HG02943 (cell line): ENCODE measurements around the gene TMEM255B.

ENCODE experiments used
- ATAC-seq: cut with Tn5 transposase; IDR thresholded peaks from one replicate; pipeline ENCODE4 v1.9.1; 2021; ENCODE audit warnings: mild to moderate bottlenecking, low read depth, moderate library complexity; ENCODE audit not compliant: unreplicated experiment

Gene TMEM255B

DNA sequence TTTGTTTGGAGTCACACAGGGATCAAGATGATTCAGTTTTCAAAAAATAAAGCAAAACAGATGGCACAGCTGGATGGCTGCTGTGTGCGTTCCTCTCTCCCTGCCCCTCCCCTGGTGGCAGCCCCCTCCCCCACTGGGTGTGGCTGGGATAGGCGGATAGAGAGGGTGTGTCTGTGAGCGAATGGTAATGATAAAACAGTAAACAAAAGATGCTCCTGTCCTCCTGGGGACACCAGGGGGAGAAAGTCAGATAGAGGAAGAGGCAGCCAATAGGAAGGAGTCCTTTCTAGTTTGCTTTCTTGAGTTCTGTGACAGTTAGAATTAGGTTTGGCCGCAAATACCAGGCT, 6.5 kb downstream of the TMEM255B start:
- no peak for ATAC-seq

GRCh38 chr13:113766035-113766800, 7.2 kb downstream of the TMEM255B start:
- no peak for ATAC-seq

DNA sequence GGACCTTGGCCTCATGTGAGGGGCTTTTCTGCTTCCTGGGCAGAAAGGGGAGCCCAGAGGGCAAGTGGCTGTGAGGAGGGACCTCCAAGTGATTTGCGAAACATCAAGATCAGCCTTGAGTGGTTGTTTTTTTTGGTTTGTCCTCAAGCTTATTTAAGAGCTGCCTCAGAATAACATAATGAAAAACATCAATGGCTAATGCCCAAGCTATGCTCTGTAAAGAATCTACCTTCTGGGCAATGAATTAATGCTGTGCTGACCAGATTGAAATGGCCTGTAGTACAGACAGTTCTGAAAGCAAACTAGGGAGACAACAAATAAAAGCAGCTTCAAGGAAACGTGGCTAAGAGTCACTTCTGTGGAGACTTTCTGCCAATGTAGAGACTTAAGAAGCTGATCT, 8.3 kb downstream of the TMEM255B start:
- ATAC-seq, result no peak

GRCh38 chr13:113768018-113768905, 9.2 kb downstream of the TMEM255B start:
- ATAC-seq, result no peak

- no peak for ATAC-seq
Measured at GRCh38 chr13:113769106-113769505, 10.1 kb downstream of the TMEM255B start.

DNA sequence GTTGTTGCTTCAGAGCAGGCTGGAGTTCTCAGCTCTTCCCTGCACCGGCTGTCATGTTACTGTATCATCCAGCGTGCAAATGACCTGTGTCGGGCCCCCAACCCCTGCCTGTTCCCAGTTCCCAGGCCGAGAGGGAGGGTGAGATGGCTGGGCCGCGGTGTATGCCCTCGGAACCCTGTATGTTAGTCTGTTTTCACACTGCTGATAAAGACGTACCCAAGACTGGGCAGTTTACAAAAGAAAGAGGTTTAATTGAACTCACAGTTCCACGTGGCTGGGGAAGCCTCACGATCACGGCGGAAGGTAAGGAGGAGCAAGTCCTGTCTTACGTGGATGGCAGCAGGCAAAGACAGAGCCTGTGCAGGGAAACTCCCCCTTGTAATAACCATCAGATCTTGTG, 10.9 kb downstream of the TMEM255B start:
- ATAC-seq, result no peak

- ATAC-seq, result no peak
Measured at GRCh38 chr13:113770441-113770840, 11.4 kb downstream of the TMEM255B start.

- no peak for ATAC-seq
Measured at GRCh38 chr13:113770937-113771336, 11.9 kb downstream of the TMEM255B start.

- ATAC-seq, result no peak
Measured at GRCh38 chr13:113771709-113772331, 12.8 kb downstream of the TMEM255B start.

DNA sequence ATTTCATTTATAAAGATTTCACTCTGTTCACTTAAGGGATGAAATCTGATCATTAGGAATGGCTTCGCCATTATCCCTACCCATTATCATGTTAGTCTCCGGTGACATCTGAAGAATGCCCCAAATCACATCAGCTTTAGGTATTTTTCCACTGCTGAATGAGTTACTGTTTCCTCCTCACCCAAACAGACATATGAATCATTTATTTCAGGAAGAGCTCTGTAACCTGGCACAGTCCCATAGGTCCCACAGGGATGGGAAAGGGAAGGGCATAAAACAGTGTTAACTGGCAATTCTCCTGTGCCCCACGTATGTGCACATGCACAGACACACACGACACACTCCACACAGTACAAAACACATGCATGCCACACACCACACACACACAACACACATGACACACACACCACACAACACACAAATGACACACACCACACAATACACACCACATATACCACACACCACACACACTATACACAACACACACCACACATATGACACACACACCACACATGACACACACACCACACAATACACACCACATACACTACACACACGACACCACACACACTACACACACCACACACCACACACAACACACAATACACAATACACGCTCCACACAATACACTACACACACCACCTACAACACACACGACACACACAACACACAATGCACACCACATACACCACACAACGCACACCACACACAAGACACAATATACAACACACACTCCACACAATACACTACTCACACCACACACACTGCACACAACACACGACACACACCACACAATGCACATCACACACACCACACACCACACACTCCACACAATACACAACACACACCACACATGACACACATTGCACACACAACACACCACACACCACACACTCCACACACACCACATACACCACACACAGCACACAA, 15.4 kb downstream of the TMEM255B start:
- ATAC-seq, result no peak

- ATAC-seq, result no peak
Measured at GRCh38 chr13:113775451-113776145, 16.6 kb downstream of the TMEM255B start.

DNA sequence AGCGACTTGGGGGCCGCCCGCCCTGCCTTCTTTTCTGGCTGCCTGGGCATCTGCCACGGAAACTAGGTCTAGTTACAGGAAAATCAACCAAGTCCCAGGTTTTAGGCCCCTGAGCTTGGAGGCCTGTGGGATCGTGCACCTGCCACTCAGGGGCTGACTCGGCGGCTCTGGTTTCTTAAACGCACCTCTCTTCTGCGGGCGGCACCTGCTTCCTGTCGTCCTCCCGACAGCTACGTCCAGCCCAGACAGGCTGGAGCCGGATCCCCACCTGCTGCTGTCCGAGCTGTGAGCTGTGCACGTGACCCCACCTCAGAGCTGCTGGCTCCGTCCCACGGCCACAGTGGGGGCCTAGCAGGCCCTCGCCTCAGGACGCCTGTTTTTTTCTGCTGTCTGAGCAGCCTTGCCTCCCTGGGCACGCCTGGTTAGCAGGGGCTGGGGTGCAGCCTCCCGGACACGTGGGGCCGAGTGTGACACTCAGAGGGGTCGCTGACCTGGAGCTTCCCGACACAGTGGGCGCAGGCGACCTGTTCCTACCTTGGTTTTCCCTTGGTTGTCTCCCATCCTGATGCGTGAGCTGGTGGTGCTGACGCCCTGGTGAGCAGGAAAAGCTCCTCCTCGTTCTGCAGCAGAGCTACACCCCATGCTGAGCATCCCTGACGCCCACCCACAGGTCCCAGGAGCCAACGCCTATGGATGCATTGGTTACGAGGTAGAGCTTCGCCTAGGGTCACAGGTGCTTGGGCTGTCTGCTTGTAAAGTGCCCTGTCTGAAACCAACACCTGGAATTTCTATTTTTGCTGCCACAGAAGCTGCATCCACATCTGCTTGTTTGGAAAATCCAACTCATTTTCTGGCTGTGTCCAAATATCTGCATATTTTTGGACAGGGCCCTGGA, 17.5 kb downstream of the TMEM255B start:
- ATAC-seq, result no peak

- ATAC-seq, result no peak
Measured at GRCh38 chr13:113777311-113778260, 18.6 kb downstream of the TMEM255B start.

GRCh38 chr13:113781571-113781970, 22.5 kb downstream of the TMEM255B start:
- no peak for ATAC-seq

DNA sequence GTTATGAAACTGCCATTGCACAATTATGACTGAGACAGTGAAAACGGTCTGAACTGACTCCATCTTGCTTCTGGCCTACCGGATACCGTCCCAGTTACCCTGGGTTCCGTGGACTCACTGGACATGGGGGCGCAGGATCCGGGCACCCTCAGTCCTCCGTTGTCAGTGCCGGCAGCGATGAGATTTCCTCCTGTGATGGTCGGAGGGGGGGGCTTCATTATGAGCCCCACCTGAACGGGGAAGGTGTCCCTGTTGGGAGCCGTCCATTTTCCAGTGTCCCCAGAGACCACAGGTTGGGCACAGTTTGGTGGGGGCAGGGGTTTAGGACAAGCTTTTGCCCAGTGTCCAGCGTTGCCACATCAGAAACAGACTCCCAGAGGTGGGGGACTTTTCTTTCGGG, 23.4 kb downstream of the TMEM255B start:
- ATAC-seq, result no peak

GRCh38 chr13:113783200-113783881, 24.3 kb downstream of the TMEM255B start:
- no peak for ATAC-seq
